ENCODE results near the gene SIGLEC1.

Gene SIGLEC1

GRCh38 chr20:3681352-3681930 is 31.0 kb downstream of the SIGLEC1 start:
- in situ Hi-C loops (cut with MboI; ENCODE audit: low sequenced_read_pairs): no loop called here

GRCh38 chr20:3680701-3681351 is 31.6 kb downstream of the SIGLEC1 start:
- in situ Hi-C loops (cut with MboI; ENCODE audit: low sequenced_read_pairs): no loop called here

- in situ Hi-C loops (cut with MboI; ENCODE audit: low sequenced_read_pairs): no loop called here
Observed at GRCh38 chr20:3679749-3680700, 32.4 kb downstream of the SIGLEC1 start.

- in situ Hi-C loops (cut with MboI; ENCODE audit: low sequenced_read_pairs): no loop called here
Observed at GRCh38 chr20:3678856-3679720, 33.3 kb downstream of the SIGLEC1 start.

GRCh38 chr20:3678198-3678597 is 34.2 kb downstream of the SIGLEC1 start:
- in situ Hi-C loops (cut with MboI; ENCODE audit: low sequenced_read_pairs): no loop called here

- in situ Hi-C loops (cut with MboI; ENCODE audit: low sequenced_read_pairs): no loop called here
Observed at GRCh38 chr20:3677733-3678132, 34.7 kb downstream of the SIGLEC1 start.

GRCh38 chr20:3674995-3675900 is 37.2 kb downstream of the SIGLEC1 start:
- in situ Hi-C loops (cut with MboI; ENCODE audit: low sequenced_read_pairs): no loop called here

- in situ Hi-C loops (cut with MboI; ENCODE audit: low sequenced_read_pairs): no loop called here
Observed at GRCh38 chr20:3674447-3674846, 38.0 kb downstream of the SIGLEC1 start.

- in situ Hi-C loops (cut with MboI; ENCODE audit: low sequenced_read_pairs): no loop called here
Observed at GRCh38 chr20:3673221-3674070, 39.0 kb downstream of the SIGLEC1 start.

- in situ Hi-C loops (cut with MboI; ENCODE audit: low sequenced_read_pairs): no loop called here
Observed at GRCh38 chr20:3672547-3673171, 39.7 kb downstream of the SIGLEC1 start.

GRCh38 chr20:3671986-3672546 is 40.3 kb downstream of the SIGLEC1 start:
- in situ Hi-C loops (cut with MboI; ENCODE audit: low sequenced_read_pairs): no loop called here

- in situ Hi-C loops (cut with MboI; ENCODE audit: low sequenced_read_pairs): no loop called here
Observed at GRCh38 chr20:3670945-3671344, 41.5 kb downstream of the SIGLEC1 start.

GRCh38 chr20:3670511-3670910 is 41.9 kb downstream of the SIGLEC1 start:
- in situ Hi-C loops (cut with MboI; ENCODE audit: low sequenced_read_pairs): no loop called here

- in situ Hi-C loops (cut with MboI; ENCODE audit: low sequenced_read_pairs): no loop called here
Observed at GRCh38 chr20:3669710-3670367, 42.6 kb downstream of the SIGLEC1 start.

- in situ Hi-C loops (cut with MboI; ENCODE audit: low sequenced_read_pairs): no loop called here
Observed at GRCh38 chr20:3667434-3668037, 44.9 kb downstream of the SIGLEC1 start.

- in situ Hi-C loops (cut with MboI; ENCODE audit: low sequenced_read_pairs): no loop called here
Observed at GRCh38 chr20:3663858-3664257, 48.5 kb downstream of the SIGLEC1 start.

GRCh38 chr20:3663031-3663701 is 49.2 kb downstream of the SIGLEC1 start, which contains the start of gene GFRA4:
Gene GFRA4 (minus strand): TSS chr20:3663399. CDS start chr20:3663399, 0 bp downstream.
- in situ Hi-C loops (cut with MboI; ENCODE audit: low sequenced_read_pairs): no loop called here

Data from hTERT RPE-1 (cell line).